ENCODE measurements around the gene BMPR1B.

BMPR1B gene

DNA sequence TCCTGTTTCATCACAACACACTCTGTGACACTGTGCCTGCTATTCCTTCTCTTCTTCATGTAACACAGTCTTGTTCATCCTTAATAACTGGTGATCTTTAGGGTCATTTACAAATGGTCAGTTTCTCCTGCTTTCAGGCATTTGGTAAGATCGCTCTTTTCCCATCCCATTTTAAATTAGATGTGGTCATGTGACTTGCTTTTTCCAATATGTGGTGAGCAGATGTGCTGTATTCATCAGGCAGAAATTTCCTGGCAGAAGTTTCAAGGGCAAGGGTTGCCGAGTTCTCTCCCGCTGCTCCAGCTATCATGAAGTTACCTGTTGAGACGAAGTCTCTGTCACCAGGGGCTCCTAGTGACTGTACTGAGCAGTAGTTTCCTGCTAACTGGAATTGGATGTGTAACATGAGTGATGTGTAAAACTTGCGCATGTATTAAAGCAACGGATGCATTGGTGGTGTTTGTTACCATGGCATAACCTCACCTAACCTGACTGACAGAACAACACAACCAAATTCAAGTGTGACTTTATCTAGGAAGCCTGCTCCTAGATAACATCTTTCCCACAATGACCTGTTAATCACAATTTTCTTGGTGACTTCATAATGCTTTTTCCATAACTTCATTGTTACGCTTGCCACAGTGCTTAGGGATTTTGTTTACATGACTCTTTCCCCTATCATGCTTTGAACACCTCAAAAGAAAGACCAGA is 29.5 kb upstream of the BMPR1B start:
- TF ChIP-seq EZH2phosphoT487 (IDR thresholded peaks at IDR 0.05; ENCODE audit: borderline replicate concordance, low read length): no peak
- TF ChIP-seq, protein P1, sequence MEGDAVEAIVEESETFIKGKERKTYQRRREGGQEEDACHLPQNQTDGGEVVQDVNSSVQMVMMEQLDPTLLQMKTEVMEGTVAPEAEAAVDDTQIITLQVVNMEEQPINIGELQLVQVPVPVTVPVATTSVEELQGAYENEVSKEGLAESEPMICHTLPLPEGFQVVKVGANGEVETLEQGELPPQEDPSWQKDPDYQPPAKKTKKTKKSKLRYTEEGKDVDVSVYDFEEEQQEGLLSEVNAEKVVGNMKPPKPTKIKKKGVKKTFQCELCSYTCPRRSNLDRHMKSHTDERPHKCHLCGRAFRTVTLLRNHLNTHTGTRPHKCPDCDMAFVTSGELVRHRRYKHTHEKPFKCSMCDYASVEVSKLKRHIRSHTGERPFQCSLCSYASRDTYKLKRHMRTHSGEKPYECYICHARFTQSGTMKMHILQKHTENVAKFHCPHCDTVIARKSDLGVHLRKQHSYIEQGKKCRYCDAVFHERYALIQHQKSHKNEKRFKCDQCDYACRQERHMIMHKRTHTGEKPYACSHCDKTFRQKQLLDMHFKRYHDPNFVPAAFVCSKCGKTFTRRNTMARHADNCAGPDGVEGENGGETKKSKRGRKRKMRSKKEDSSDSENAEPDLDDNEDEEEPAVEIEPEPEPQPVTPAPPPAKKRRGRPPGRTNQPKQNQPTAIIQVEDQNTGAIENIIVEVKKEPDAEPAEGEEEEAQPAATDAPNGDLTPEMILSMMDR (IDR thresholded peaks at IDR 0.05; ENCODE audit: low read depth, low read length, poor library complexity, severe bottlenecking): no peak
- H4K20me1 ChIP-seq (ENCODE audit: control insufficient read depth, insufficient read depth, low read depth, low read length): no peaks in the 10 kb centered on the region
- no peaks in the 10 kb centered on the region for H3F3A ChIP-seq (ENCODE audit: control insufficient read depth, insufficient read depth)
- H3K27me3 ChIP-seq (ENCODE audit: control insufficient read depth, low read length): no peaks in the 10 kb centered on the region
- no peaks in the 10 kb centered on the region for H3K9me3 ChIP-seq (ENCODE audit: control insufficient read depth, insufficient read depth, low read length)
- no peaks in the 10 kb centered on the region for H3K4me1 ChIP-seq (ENCODE audit: control insufficient read depth, low read length)
- H3K4me3 ChIP-seq (ENCODE audit: low read length): no peak overlapping the region
- no peaks in the 10 kb centered on the region for H3K79me2 ChIP-seq (ENCODE audit: control insufficient read depth, low read length)
- no peaks in the 10 kb centered on the region for H3K9me2 ChIP-seq (replicated peaks; ENCODE audit: control insufficient read depth, low read length)
- H3K27ac ChIP-seq (ENCODE audit: low read depth, low read length): no peak overlapping the region
- no peaks in the 10 kb centered on the region for H3K36me3 ChIP-seq (ENCODE audit: control insufficient read depth, low read length)
- no peak overlapping the region for H3K4me2 ChIP-seq (ENCODE audit: low read length)

DNA sequence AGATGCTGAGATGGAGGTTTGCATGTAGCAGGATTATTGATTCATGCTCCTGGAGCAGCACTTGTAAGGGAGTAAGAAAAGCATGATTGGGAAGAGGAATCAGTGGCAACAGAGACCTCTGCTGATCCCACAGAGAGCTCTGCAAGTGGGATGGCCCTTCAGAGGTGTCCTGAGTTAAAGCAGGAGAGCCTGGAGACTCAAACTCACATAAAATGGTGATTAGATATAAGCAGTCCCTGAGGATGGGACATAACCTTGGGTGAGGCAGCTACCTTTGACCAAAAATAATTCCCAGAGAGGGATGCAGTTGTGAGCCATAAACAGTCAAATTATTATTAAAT is 25.4 kb upstream of the BMPR1B start:
- no peaks in the 10 kb centered on the region for H3K9me2 ChIP-seq (replicated peaks; ENCODE audit: control insufficient read depth, low read length)
- H3K4me1 ChIP-seq (ENCODE audit: control insufficient read depth, low read length): no peaks in the 10 kb centered on the region
- no peak overlapping the region for H3K4me3 ChIP-seq (ENCODE audit: low read length)
- no peaks in the 10 kb centered on the region for H3F3A ChIP-seq (ENCODE audit: control insufficient read depth, insufficient read depth)
- no peaks in the 10 kb centered on the region for H3K36me3 ChIP-seq (ENCODE audit: control insufficient read depth, low read length)
- no peaks in the 10 kb centered on the region for H3K27me3 ChIP-seq (ENCODE audit: control insufficient read depth, low read length)
- no peaks in the 10 kb centered on the region for H3K9me3 ChIP-seq (ENCODE audit: control insufficient read depth, insufficient read depth, low read length)
- H3K27ac ChIP-seq (ENCODE audit: low read depth, low read length): no peak overlapping the region
- TF ChIP-seq, protein P1 (IDR thresholded peaks at IDR 0.05; ENCODE audit: low read depth, low read length, poor library complexity, severe bottlenecking): no peak
- TF ChIP-seq EZH2phosphoT487 (IDR thresholded peaks at IDR 0.05; ENCODE audit: borderline replicate concordance, low read length): no peak
- no peaks in the 10 kb centered on the region for H3K79me2 ChIP-seq (ENCODE audit: control insufficient read depth, low read length)
- H4K20me1 ChIP-seq (ENCODE audit: control insufficient read depth, insufficient read depth, low read depth, low read length): no peaks in the 10 kb centered on the region
- H3K4me2 ChIP-seq (ENCODE audit: low read length): no peak overlapping the region

DNA sequence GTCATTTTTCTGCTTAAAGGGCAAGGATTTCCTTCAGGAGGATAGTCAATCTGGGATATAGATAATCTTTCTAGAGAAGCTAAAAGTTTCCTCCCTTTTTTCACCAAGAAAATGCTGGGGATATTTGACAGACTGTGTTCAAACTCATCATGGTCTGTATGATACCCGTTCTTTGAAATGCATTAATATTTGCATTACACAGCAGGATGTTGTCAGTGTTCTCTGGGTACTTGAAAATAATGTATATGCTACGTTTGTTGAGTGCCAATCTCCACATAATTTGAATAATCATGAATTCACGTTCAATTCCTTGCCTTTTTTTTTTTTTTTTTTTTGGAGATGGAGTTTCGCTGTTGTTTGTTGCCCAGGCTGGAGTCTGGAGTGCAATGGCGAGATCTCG is 18.0 kb upstream of the BMPR1B start:
- H3K9me2 ChIP-seq (replicated peaks; ENCODE audit: control insufficient read depth, low read length): no peaks in the 10 kb centered on the region
- TF ChIP-seq, protein P1 (IDR thresholded peaks at IDR 0.05; ENCODE audit: low read depth, low read length, poor library complexity, severe bottlenecking): no peak
- no peak for TF ChIP-seq EZH2phosphoT487 (IDR thresholded peaks at IDR 0.05; ENCODE audit: borderline replicate concordance, low read length)
- no peaks in the 10 kb centered on the region for H4K20me1 ChIP-seq (ENCODE audit: control insufficient read depth, insufficient read depth, low read depth, low read length)
- no peak overlapping the region for H3K27ac ChIP-seq (ENCODE audit: low read depth, low read length)
- H3F3A ChIP-seq (ENCODE audit: control insufficient read depth, insufficient read depth): no peaks in the 10 kb centered on the region
- no peak overlapping the region for H3K4me2 ChIP-seq (ENCODE audit: low read length)
- no peaks in the 10 kb centered on the region for H3K4me1 ChIP-seq (ENCODE audit: control insufficient read depth, low read length)
- H3K79me2 ChIP-seq (ENCODE audit: control insufficient read depth, low read length): no peaks in the 10 kb centered on the region
- no peaks in the 10 kb centered on the region for H3K36me3 ChIP-seq (ENCODE audit: control insufficient read depth, low read length)
- H3K9me3 ChIP-seq (ENCODE audit: control insufficient read depth, insufficient read depth, low read length): no peaks in the 10 kb centered on the region
- no peak overlapping the region for H3K4me3 ChIP-seq (ENCODE audit: low read length)
- H3K27me3 ChIP-seq (ENCODE audit: control insufficient read depth, low read length): no peaks in the 10 kb centered on the region

All from DOHH2 (cell line).